ENCODE results near the gene AAR2. TPM values are rescaled to one million over a fixed set of nuclear protein-coding genes. Genes with fewer than 3 reads are reported as not detected.

AAR2 gene
- total RNA-seq, 1 experiment from 2014 or later, result 60.0 TPM

DNA sequence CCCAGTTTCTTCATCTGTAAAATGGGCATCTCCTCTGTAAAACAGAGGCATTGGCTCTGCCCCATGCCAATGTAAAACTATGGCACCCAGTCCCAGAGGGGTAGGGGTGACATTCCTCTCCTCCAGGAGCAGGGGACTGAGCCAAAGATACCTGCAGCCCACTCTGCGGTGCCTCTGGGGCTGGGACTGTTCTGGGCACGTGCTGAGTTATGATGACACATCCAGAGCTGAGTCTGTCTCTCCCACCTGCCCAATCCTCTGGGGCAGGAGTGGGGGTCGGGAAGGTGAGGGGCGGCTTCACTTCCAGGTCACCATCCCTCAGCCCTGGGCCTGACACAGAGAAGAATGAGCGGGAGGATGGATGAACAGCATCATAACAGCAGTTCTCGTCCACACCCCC lies 29.9 kb downstream of the AAR2 start:
- TF ChIP-seq, protein P1, sequence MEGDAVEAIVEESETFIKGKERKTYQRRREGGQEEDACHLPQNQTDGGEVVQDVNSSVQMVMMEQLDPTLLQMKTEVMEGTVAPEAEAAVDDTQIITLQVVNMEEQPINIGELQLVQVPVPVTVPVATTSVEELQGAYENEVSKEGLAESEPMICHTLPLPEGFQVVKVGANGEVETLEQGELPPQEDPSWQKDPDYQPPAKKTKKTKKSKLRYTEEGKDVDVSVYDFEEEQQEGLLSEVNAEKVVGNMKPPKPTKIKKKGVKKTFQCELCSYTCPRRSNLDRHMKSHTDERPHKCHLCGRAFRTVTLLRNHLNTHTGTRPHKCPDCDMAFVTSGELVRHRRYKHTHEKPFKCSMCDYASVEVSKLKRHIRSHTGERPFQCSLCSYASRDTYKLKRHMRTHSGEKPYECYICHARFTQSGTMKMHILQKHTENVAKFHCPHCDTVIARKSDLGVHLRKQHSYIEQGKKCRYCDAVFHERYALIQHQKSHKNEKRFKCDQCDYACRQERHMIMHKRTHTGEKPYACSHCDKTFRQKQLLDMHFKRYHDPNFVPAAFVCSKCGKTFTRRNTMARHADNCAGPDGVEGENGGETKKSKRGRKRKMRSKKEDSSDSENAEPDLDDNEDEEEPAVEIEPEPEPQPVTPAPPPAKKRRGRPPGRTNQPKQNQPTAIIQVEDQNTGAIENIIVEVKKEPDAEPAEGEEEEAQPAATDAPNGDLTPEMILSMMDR (IDR thresholded peaks at IDR 0.05; ENCODE audit: insufficient read depth in 1 of 2, low read depth in 1 of 2, low read length in 1 of 2, severe bottlenecking in 1 of 2, unreplicated experiment in 1 of 2), result no peak
- peak in 1 of 2 experiments; percentile 36 for DNase-seq
- ChIA-PET POLR2A (no interaction called here), CTCF (no interaction called here)
- H3K36me3 Mint-ChIP-seq (ENCODE audit: insufficient read depth, unreplicated experiment), result no peaks in the 10 kb centered on the region
- H3K4me1 Mint-ChIP-seq (ENCODE audit: low read depth, unreplicated experiment), result no peaks in the 10 kb centered on the region
- no peak overlapping the region for H3K27ac Mint-ChIP-seq (ENCODE audit: unreplicated experiment)
- Histone ChIP-seq H3K27me3 (replicated peaks; ENCODE audit: control insufficient read depth, insufficient read depth, low read length) (no peaks in the 10 kb centered on the region), H3K4me3 (ENCODE audit: low read depth, low read length) (no peak overlapping the region), H3K4me1 (no peaks in the 10 kb centered on the region), H3K36me3 (ENCODE audit: control insufficient read depth, insufficient read depth, low read length) (no peaks in the 10 kb centered on the region), H3K9me3 (no peaks in the 10 kb centered on the region)
- peaks cover 2% of the 10 kb centered on the region for H3K27me3 Mint-ChIP-seq (ENCODE audit: insufficient read depth, unreplicated experiment)
- BruUV-seq (replicated peaks), result no TSS peak
- H3K9me3 Mint-ChIP-seq (ENCODE audit: unreplicated experiment), result no peaks in the 10 kb centered on the region
- H3K4me3 Mint-ChIP-seq (ENCODE audit: unreplicated experiment), result no peak overlapping the region
- intact Hi-C loops (cut with micrococcal nuclease; ENCODE audit: unreplicated experiment), result no loop called here

DNA sequence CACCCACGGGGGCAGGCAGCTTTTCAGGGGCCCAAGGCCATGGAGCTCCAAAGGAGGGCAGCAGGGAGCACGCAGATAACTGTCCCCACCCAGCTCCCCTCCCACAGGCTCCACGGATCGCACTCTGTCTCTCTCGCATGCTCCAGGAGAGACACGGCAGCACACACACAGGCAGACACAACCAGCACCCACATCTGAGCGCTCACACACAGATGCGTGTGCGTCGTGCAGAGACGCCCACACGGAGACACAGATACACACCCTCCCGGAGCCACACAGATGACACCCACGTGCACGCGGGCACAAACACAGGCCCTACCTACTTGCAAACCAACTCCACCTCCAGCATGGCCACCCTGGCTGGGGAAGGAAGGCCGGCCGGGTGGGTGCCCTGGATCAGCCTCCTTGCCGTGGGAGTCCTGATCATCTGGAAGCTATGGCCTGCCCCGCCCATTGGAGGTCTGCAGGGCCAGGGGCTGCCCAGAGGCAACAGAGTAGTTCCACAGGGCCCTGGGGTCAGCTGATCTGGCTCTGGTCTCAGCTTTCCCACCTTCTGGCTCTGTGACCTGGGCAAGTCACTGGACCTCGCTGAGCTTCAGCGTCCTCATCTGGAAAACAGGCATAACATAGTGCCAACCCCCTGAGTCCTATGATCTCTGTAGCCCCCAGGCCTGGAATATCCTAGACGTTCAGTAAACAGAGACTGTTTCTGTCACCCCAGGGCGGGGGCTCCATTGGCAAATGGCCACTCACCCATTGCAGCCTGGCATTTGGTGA lies 31.5 kb downstream of the AAR2 start:
- Histone ChIP-seq H3K36me3 (ENCODE audit: control insufficient read depth, insufficient read depth, low read length) (no peaks in the 10 kb centered on the region), H3K9me3 (no peaks in the 10 kb centered on the region), H3K4me3 (ENCODE audit: low read depth, low read length) (no peak overlapping the region), H3K27me3 (replicated peaks; ENCODE audit: control insufficient read depth, insufficient read depth, low read length) (no peaks in the 10 kb centered on the region; the same call in 1 of the 2 replicates), H3K4me1 (no peaks in the 10 kb centered on the region)
- POLR2A ChIA-PET, result no interaction called here
- H3K4me3 Mint-ChIP-seq (ENCODE audit: unreplicated experiment), result no peak overlapping the region
- no TSS peak for BruUV-seq (replicated peaks)
- peak in 1 of 2 experiments; percentile 43 for DNase-seq
- H3K27ac Mint-ChIP-seq (ENCODE audit: unreplicated experiment), result no peak overlapping the region
- no peaks in the 10 kb centered on the region for H3K4me1 Mint-ChIP-seq (ENCODE audit: low read depth, unreplicated experiment)
- CTCF ChIA-PET, result interaction anchor here (0.6 to 2.5 kb wide), 6 partner anchors 10 to 172 kb away, joined by 3 to 10 read pairs (median 8); no protein-coding TSS in a partner anchor
- no peaks in the 10 kb centered on the region for H3K9me3 Mint-ChIP-seq (ENCODE audit: unreplicated experiment)
- H3K36me3 Mint-ChIP-seq (ENCODE audit: insufficient read depth, unreplicated experiment), result no peaks in the 10 kb centered on the region
- TF ChIP-seq, protein P1 (IDR thresholded peaks at IDR 0.05; ENCODE audit: insufficient read depth in 1 of 2, low read depth in 1 of 2, low read length in 1 of 2, severe bottlenecking in 1 of 2, unreplicated experiment in 1 of 2), result no peak
- intact Hi-C loops (cut with micrococcal nuclease; ENCODE audit: unreplicated experiment), result no loop called here
- peaks cover 2% of the 10 kb centered on the region for H3K27me3 Mint-ChIP-seq (ENCODE audit: insufficient read depth, unreplicated experiment)

DNA sequence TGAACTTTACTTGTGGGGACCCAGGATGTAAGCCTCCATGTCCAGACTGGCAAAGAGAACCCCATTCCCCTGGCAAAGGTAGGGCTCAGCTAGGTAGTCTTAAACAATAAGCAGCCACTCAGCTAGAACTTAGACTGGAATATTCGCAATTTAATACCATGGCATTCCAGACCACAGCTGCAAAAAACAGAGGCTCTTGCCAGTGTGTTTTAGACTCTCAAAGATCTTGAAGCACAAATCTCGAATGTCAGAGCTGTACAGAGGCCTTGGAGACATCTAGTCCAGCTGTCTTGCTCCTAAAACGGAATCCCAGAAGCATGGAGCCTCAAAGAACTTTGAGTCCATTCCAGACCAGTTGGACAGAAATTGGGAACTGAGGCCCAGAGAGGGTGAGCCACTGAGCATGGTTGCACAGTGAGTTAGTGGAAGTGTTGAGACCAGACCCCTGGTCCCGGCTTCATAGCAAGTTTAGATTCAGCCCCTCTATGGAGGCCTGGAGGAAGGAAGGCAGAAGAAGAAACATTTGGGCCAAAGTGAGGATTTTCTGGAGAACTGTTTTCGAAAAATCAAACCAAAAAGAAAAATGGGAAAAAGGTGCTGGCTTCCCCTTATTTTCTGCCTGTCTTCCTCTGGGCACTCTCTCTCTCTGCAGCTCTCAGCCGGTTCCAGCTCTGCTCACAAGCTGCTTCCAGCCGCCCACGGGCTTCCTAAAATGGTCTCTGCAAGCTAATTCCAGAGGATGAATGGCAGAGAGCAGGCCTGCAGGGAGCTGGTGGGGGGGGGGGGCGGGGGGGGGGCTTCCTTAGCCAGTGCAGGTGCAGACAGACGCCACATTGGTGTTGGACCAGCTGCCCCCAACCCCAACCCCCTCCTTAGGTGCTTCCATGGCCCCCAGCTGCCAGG lies 32.4 kb downstream of the AAR2 start:
- TF ChIP-seq, protein P1 (IDR thresholded peaks at IDR 0.05; ENCODE audit: insufficient read depth in 1 of 2, low read depth in 1 of 2, low read length in 1 of 2, severe bottlenecking in 1 of 2, unreplicated experiment in 1 of 2), result no peak
- H3K9me3 Mint-ChIP-seq (ENCODE audit: unreplicated experiment), result no peaks in the 10 kb centered on the region
- intact Hi-C loops (cut with micrococcal nuclease; ENCODE audit: unreplicated experiment), result no loop called here
- no peaks in the 10 kb centered on the region for H3K9me3 ChIP-seq
- no peak overlapping the region for H3K4me3 Mint-ChIP-seq (ENCODE audit: unreplicated experiment)
- H3K4me1 ChIP-seq, result no peaks in the 10 kb centered on the region
- no peak overlapping the region for H3K4me3 ChIP-seq (ENCODE audit: low read depth, low read length)
- H3K4me1 Mint-ChIP-seq (ENCODE audit: low read depth, unreplicated experiment), result no peaks in the 10 kb centered on the region
- no peaks in the 10 kb centered on the region; the same call in 1 of the 2 replicates for H3K27me3 ChIP-seq (replicated peaks; ENCODE audit: control insufficient read depth, insufficient read depth, low read length)
- peaks cover 2% of the 10 kb centered on the region for H3K27me3 Mint-ChIP-seq (ENCODE audit: insufficient read depth, unreplicated experiment)
- no peak overlapping the region for H3K27ac Mint-ChIP-seq (ENCODE audit: unreplicated experiment)
- CTCF ChIA-PET, result interaction anchor here (0.9 to 2.5 kb wide), 5 partner anchors 9 to 171 kb away, joined by 3 to 10 read pairs (median 7); no protein-coding TSS in a partner anchor
- no peaks in the 10 kb centered on the region for H3K36me3 ChIP-seq (ENCODE audit: control insufficient read depth, insufficient read depth, low read length)
- H3K36me3 Mint-ChIP-seq (ENCODE audit: insufficient read depth, unreplicated experiment), result no peaks in the 10 kb centered on the region
- DNase-seq, result no peak
- BruUV-seq (replicated peaks), result no TSS peak
- POLR2A ChIA-PET, result no interaction called here
